Measurements from ENCODE around the gene JAKMIP1.

The JAKMIP1 gene

DNA sequence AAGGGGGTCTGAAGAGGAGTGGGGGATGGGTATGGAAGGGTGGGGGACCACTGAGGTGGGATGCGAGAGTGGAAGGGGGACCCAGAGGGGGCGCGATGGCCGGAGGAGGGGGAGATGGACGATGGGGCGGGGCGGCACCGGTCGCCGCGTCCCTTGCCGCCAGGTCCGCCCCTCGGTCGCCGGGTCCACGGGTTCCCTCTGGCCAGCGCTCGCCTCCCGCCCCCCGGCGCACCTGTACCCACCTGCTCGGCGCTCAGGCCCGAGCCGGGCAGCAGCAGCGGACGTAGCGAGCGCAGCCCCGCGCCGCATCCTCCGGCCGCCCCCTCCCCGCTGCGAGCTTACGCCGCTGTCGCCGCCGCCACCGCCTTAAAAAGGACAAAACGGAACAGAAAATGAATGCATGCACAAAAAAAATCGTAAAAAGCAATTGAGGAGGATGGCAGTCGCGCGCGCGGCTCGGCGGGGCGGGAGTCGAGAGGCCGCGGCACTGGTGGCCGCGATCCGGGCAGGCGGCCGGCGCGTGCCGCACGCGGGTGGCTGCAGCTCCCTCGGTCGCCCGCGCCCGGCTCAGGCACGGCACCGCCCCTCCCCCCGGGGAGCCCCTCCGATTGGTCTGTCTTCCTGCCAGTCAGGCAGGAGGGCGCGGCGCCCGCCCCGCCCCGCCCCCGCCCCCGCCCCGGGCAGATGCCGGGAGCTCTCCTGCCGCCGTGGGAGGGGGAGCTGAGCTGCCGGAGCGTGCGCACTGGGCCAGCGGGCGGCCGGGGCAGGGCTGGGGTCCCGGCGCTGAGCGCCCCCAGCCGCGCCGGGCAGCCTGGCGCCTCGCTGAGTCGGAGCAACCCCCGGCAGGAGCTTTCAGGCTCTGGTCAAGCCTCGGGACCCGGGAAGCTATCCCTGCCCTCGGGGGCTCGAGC, at the start of gene JAKMIP1:
TSS of gene JAKMIP1 (minus strand) at position 539 of the 911 bp plus-strand sequence. CDS start 87,699 bp downstream, outside the sequence.
- peak; percentile 79 for DNase-seq (ENCODE audit: low read depth)

DNA sequence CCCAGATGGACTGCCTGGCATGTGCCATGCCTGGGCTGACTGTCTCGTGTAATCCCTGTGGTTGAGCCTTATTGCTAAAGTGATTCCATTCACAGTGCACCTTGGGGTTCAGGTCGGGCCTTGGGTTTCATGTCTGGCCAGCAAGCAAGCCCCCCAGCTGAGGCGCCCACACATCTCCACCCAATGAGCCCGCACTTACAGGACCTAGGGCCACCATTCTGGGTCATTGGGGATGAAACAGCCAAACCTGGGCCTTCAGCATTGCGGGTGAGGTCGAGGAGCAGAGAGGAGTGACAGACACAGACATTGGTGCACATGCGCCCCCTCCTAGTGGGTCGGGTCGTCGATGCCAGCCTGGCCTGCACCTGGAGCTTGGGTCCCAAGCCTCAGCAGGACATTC, 48.0 kb upstream of the JAKMIP1 start:
- no peak for DNase-seq (ENCODE audit: low read depth)

DNA sequence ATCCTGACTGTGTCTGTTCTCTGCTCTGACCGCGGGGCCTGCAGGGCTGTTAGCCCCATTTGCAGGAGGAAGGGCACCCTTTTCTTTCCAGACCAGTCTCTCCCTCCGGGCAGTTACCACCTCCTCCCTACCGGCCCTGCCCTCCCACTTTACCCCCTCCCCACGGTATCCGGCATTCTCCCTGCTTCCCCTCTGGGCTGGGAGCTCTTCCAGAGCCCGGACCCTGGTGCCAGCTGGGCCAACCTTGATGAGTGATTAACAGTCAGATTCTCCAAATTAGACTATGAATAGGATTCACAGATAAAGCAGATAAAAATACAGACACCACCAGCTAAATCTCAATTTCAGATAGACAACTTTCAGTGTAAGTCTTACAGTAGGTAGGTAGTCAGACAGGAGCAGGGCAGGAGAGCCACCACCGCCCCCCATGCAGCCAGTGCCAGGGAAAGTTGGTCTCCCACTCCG, 45.9 kb upstream of the JAKMIP1 start:
- DNase-seq (ENCODE audit: low read depth) = no peak

DNA sequence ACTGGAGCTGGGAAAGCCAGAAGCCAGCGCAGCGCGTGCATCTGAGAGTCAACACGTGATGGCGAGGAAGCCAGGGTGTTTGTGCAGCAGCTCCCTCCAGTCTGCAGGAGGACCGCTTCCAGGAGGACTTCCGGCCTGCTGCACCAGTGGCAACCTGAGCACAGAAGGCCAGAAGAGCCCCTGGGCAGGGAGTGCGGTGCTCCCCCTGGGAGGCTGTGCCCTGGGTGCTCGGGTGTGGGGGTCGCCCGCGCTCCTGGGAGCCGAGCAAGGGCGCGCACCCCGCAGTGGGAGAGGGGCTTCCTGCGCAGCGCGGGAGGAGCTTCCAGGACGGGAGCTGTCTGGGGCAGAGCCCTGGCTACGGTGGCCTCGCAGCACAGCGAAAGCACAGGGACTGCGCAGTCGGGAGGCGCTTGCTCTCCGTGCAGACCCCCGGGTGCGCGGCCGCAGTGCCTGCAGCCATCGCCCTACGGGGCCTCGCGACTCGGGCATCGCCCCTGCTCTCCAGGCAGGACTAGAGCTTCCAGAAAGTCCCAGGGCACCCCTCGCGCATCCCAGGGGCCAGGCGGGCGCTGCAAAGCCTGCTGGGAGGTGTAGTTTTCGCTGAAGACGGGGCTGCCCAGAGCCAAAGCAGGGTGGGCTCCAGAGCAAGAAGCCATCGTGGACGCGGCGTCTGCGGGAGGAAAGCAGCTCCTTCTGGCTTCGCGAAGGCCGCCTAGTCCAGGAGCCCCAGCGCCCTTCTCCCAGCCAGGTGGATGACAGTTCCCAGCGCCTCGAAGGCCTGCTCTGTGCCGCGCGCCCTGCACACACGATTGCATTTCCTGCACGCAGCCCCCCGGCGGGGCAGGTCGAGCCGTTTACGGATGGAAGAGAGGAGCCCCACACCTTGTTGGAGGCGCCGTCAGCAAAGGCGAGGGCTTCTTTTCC, 45.2 kb upstream of the JAKMIP1 start:
- DNase-seq (ENCODE audit: low read depth) = no peak

DNA sequence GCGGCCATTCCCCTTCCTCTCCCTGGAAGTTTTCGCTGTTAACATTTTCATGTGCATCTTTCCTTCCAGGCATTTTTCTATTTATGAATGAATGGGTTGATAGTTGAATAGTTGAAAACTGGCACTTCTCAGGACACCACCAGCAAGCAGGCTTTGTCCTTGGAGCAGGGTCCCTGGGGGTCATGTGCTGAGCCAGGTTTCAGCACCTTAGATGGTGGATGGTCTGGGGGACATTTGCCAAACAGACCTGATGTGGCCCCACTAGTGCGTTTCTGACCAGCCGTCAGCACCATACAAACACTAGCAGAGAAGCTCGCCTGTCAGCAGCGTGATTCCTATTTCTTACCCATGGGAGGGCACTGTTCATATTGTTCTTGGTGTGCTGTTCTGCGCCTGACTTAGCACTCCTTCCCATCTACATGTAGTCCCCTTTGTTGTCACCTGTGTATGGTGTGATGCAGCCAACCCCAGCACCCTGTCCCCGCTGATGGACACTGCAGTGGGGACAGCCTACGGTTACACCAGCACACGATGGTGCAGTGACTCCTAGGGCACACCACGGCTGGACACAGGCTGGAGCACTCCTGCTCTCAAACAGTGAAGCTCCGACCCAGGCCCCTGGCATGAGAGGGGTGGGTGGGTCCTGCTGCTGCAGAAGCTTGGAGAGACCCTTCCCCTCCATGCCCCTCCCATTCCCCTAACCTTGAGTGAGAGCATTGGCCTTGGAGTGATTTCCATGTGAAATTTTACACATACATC, 42.1 kb upstream of the JAKMIP1 start:
- no peak for DNase-seq (ENCODE audit: low read depth)

DNA sequence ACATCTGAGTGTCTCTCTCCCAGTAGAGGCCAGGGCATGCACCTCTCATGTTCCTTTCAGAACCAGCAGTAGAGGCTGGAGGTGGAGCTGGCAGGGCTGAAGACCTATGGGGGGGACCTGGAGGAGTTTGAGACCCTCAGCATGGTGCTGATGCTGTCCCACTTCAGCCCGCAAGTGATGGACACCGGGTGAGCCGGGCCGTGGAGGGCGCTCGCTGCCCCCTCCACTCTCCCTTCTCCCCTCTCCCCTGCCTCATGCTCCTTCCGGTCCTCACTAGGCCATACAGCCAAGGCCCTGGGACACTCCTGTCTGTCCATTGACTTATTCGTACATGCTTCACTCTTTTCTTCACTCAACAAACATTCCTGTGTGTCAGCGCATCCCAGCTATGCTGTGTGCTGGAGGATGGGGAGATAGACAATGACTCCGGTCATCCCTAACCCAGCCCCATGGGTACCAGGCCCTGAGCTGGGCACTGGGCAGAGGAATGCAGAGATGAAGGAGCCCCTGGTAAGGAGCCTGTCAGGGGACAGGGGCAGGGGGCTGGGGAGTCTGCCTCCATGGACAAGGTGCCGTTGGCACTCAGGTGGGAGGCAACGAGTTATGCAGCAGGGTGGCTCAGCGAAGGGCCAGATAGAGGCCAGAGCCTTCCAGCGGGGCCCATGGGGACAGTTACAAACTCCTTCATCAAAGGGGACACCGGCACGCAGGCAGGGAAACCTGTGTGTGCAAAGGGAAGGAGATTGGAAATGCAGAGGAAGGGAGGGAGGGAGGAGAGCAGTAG, 40.9 kb upstream of the JAKMIP1 start:
- no peak for DNase-seq (ENCODE audit: low read depth)

DNA sequence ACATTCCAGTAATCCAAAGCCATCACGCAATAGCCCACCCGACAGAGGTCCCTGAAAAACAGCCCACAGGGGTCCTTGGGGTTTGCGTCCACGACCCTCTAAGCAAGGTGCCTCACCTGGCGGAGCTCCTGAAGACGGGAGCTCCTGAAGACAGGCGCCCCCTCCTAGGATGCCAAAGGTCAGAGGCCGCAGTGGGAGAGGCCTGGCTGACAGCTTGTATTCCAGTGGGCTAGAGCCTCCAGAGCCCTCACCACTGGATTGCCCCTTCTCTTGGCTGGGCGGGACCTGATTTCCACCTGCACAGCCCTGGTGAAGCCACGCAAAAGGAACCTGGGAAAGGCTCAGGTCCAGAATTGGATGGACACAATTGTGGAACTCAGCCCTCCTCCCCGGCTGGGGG, 39.6 kb upstream of the JAKMIP1 start:
- no peak for DNase-seq (ENCODE audit: low read depth)

DNA sequence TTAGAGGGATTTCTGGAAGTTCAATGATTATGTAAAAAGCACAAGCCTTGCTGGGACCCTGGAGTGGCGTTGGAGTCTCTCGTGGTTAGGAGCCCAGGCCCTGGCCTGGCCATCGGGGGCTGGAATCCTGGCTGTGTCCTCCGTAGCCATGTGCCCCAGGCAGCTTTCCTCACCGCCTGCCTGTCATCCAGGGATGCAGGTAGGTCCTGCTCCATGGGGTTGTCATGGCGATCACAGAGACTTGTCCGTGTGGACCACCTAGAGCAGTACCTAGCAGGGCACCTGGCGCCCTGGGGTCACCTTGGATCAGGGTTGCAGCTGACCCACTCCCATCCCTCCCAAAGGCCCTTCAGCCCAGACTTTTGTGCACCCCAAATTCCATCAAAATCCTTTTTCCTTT, 39.1 kb upstream of the JAKMIP1 start:
- no peak for DNase-seq (ENCODE audit: low read depth)

DNA sequence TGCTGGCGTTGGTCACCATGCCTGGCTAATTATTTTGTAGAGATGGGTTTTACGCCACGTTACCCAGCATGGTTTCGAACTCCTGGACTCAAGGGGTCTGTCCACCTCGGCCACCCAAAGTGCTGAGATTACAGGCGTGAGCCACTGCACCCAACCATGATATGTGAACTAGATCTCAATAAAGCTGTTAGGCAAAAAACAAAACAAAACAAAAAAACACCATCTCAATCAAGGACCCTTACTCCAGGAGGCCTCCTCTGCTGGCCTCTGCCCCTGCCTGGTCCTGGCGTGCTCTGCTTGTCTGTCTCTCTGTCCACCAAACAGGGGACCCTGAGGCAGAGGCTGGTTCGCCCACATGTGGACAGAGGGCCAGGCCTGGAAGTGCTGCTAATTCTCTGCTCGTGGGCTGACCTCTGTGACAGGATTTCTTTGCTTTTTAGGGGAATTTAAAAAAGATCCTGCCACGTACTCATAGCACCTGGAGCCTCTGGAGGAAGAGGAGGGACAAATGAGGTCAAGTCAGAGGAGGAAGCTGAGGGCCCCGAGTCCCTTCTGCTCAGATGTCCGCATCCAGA, 36.6 kb upstream of the JAKMIP1 start:
- DNase-seq (ENCODE audit: low read depth) = no peak

DNA sequence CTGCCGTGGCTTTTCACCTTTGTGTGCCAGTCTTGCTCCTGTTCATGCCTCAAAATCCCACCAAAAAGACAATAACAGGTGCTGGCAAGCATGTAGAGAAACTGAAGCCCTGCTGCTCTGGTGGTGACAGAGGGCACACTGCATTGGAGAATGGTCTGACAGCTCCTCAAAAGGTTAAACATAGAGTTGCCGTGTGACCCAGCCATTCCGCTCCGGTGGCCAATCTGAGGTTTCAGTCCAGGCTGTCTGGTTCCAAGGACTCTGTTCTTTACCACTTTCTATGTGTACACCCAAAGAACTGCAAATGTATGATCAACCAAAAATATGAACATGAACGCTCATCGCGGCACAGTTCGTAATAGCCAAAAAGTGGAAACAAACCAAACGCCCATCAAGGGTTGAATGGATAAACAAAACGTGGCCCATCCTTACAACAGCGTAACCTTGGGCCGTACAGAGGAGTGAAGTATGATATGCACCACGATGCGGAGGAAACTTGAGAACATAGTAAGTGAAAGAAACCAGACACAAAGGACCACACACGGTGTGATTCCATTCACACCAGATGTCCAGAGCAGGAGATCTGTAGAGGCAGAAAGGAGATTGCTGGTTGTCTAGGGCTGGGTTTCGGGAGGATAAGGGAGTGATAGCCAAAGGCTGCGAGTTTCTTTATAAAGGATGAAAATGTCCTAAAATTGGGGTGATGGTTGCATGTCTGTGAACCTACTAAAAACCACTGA, 35.7 kb upstream of the JAKMIP1 start:
- no peak for DNase-seq (ENCODE audit: low read depth)

DNA sequence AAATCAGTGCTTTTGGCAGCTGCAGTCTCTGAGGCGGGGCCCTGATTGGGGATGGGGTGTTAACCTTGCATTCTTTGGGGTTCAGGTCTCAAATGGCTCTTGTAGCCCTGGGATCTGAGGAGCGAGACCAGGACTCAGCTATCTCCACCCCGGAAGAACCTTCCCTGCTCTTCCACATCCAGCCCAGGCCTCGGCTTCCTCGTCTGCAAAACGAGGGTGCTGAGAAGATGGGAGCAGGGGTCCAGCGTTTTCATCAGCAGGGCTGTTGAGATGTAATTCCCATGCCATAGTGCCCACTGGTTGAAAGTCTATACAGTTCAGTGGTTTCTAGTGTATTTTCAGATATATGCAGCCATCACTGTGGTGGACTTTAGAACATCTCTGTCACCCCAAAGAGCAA, 34.7 kb upstream of the JAKMIP1 start:
- no peak for DNase-seq (ENCODE audit: low read depth)

DNA sequence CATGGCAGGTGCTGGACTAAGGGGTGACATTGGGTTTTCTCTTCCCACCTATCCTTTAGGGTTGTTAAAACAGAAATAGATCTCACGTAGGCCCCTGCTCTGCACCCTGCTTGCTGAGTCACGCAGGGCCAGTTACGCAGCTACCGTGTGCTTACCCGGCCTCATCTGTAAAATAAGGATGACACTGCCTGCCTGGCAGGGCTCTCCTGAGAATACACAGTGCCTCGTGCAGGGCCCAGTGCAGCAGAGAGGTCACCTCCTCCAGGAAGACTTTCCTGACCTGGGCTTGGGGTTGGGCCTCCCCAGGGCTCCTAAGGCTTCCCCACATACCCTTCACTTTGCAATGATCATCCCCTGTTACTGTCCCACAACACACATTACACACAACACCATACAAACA, 33.6 kb upstream of the JAKMIP1 start:
- DNase-seq (ENCODE audit: low read depth) = no peak

DNA sequence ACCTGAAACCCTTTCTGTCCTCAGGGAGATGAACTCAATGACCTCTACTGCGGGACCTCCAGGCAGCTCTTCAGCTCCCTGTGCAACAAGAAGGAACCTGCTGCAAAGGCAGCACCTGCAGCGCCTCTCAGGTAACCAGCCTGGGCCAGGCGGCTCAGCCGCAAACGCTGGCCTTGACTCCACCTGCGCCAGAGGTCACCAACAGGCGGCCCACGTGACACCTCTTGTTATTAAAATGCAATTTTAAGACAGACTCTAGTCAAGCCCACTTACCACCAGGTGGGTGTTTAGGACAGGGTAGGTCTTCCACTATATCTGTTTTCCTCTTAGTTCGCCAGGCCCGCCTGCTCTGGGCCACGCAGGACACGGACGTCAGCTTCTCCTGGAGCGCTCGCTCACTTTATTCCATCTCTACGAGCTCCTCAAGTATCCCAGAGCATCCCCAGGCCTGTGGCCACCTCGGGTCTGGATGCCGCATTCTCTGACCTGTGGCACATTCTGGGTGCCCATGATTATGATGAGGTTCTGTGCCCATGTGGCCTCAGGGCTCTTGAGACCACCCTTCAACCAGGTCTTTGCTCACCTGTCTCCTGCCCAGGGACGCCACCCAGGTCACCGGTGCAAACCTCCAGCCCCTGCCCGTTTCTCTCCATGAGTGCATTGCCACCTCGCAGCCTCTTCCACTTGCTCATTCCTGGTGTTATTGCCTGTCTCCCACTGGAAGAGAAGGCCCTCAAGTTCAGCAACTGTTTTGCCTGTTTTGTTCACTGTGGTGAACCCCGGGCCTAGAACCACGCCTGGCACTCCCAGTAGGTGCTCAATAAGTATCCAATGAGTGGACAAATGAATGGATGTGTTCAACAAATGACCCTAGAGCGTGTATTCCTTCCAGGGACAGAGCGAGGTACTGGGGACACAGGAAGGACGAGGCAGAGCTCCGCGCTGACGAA, 32.8 kb upstream of the JAKMIP1 start:
- no peak for DNase-seq (ENCODE audit: low read depth)

DNA sequence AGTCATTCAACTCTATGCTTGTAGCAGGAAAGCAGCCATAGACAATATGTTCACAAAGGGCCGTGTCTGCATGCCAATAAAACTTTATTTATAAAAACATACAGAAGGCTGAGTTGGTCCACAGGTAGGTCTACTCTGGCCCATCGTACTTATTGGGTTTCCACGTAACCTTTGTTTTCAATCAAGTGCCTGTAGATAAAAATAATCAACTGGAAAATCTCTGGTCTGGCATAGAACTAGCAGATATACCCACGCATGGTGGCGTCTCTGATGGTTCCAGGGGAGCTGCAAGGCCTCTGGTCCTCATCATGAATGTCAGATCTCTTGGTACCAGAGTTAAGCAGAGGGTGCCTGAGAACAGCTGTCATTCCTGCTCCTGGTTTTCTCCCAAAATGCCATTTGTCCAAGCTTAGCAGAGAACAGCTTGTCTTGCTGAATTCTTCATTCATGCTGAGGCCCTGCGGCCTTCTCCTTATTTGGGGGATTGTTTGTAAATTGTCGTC, 31.4 kb upstream of the JAKMIP1 start:
- no peak for DNase-seq (ENCODE audit: low read depth)

DNA sequence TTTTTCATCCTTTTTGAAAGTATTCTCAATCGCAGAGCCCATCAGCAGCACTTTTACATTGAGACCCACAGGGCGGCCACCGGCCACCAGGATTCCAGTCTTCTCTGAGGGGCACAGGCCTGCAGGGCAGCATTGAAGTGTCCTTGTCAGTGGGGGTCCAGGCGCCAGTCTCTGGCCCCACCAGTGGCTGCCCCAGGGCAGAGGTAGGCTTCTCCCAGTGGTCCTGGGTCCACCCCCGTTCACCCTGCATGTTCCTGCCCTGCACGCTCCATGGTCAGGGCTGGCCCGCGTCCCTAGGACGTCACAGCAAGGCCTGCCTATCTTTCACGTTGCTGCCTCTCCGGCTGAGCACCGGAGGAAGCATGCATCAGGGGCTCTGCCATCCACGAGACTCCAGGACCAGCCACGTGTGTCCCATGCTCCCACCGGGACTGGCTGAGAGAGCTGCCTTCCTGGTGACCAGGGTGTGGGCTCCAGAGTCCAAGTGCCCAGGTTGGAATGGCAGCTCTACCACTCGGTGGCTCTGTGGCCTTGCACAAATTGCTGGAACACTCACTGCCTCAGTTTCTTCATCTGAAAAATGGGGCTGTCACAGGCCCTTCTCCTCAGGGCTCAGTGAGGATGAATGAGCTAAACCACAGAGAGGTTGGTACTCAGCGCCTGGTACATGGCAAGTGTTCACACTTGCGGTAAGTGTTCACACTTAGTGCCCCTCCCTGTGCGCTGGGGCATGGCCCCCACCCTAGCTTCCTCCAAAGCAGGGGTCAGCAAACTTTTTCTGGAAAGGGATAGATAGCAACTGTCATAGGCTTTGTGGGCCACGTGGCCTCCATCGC, 30.7 kb upstream of the JAKMIP1 start:
- DNase-seq (ENCODE audit: low read depth) = no peak

DNA sequence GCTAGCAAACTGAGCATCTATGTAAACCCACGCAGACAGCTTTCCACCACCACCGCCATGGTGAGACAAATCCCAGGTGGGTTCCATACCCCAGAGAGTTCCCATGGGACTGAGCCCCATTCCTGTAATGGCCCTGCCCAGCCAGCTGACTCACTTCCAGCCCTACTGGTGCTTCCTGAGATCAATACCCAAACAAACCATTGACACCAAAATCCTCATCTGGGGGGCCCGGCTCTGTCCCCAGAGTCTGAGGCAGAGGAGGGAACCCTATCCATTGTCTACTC, 30.1 kb upstream of the JAKMIP1 start:
- DNase-seq (ENCODE audit: low read depth) = no peak

DNA sequence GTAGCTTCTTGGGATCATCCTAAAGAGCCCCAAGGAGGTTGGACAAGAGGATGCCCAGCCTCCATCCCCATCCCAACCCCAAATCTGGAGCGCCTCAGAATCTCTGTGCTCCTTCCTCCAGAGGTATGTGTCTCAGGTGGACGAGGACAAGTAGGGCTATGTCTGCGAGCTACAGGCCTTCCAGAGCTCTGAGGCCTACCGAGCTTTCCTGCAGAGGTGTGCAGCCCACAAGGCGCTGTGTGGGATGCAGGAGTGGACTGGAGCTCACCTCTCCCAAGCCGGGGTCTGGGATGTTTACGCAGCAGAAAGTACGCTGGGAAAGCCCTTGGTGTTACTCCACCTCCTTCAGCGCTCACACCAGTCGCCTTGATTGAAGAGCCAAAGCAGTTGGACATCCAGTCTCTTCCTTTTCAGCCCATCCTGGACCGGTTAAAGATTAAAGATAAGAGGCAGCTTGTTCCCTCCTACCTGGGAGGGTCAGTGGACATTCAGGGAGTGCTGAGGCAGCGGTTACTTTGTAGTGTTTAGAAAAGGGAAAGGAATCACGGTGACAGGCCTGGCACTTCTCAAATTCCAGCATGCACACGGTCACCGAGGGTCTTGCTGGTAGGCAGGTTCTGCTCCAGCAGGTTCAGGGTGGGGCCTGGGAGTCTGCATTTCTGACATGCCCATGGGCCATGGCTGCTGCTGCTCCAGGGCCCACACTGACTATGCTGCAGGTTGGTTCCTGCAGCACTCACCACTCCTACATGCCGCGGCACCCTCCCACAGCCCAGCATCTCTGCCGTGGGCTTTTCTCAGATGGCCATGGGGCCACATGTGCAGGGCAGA, 29.5 kb upstream of the JAKMIP1 start:
- no peak for DNase-seq (ENCODE audit: low read depth)
